CD4-positive, alpha-beta T cell treated with Interleukin-4 for 4 hours (primary cell): ENCODE results near the gene ALK.

Experiments
- DNase-seq: peaks from one replicate; pipeline ENCODE4 v3.0.0-alpha.2; 2020

Gene ALK

GRCh38 chr2:29388071-29388470 is 533.3 kb downstream of the ALK start:
- DNase-seq, result no peak

GRCh38 chr2:29382486-29382885 is 538.9 kb downstream of the ALK start:
- DNase-seq, result no peak

GRCh38 chr2:29377788-29378187 is 543.6 kb downstream of the ALK start:
- DNase-seq, result no peak

GRCh38 chr2:29376541-29376940 is 544.8 kb downstream of the ALK start:
- no peak for DNase-seq

GRCh38 chr2:29375843-29376242 is 545.5 kb downstream of the ALK start:
- no peak for DNase-seq

GRCh38 chr2:29374823-29375222 is 546.6 kb downstream of the ALK start:
- DNase-seq, result no peak

GRCh38 chr2:29373870-29374269 is 547.5 kb downstream of the ALK start:
- DNase-seq, result no peak

- DNase-seq, result no peak
Observed at GRCh38 chr2:29372185-29372584, 549.2 kb downstream of the ALK start.

- DNase-seq, result no peak
Observed at GRCh38 chr2:29370581-29371125, 550.7 kb downstream of the ALK start.

GRCh38 chr2:29370173-29370572 is 551.2 kb downstream of the ALK start:
- no peak for DNase-seq

GRCh38 chr2:29368659-29369040 is 552.7 kb downstream of the ALK start:
- no peak for DNase-seq

- DNase-seq, result no peak
Observed at GRCh38 chr2:29367986-29368658, 553.3 kb downstream of the ALK start.

- no peak for DNase-seq
Observed at GRCh38 chr2:29363111-29363510, 558.3 kb downstream of the ALK start.

GRCh38 chr2:29361231-29361630 is 560.2 kb downstream of the ALK start:
- DNase-seq, result no peak

- DNase-seq, result no peak
Observed at GRCh38 chr2:29360016-29360784, 561.2 kb downstream of the ALK start.

GRCh38 chr2:29353403-29353991 is 567.9 kb downstream of the ALK start:
- no peak for DNase-seq

GRCh38 chr2:29351916-29352591 is 569.3 kb downstream of the ALK start:
- no peak for DNase-seq

GRCh38 chr2:29351248-29351647 is 570.1 kb downstream of the ALK start:
- no peak for DNase-seq

- DNase-seq, result no peak
Observed at GRCh38 chr2:29349316-29350030, 571.9 kb downstream of the ALK start.

- DNase-seq, result no peak
Observed at GRCh38 chr2:29347774-29348461, 573.5 kb downstream of the ALK start.

- DNase-seq, result no peak
Observed at GRCh38 chr2:29345236-29345635, 576.1 kb downstream of the ALK start.

- no peak for DNase-seq
Observed at GRCh38 chr2:29343830-29344229, 577.6 kb downstream of the ALK start.
